Urothelium cell line (cell line): ENCODE results near the gene TRPC4.
A peak's percentile ranks its signal among the peaks of the same experiment; 100 is the strongest.

Experiments
- DNase-seq: peaks from one replicate; pipeline ENCODE4 v3.0.0; 2011; ENCODE audit warnings: low spot score, mixed read lengths
- FAIRE-seq: peaks from 2 replicates; lab custom pipeline; 2011; peaks lifted over from hg19 to GRCh38; lab: Jason Lieb, UNC

TRPC4 gene

GRCh38 chr13:37736045-37736444, 133.5 kb downstream of the TRPC4 start:
- no peak for DNase-seq
- FAIRE-seq: no peak

GRCh38 chr13:37735293-37735692, 134.3 kb downstream of the TRPC4 start:
- FAIRE-seq (no peak), DNase-seq (no peak)

- FAIRE-seq (no peak), DNase-seq (no peak)
Measured at GRCh38 chr13:37729876-37730275, 139.7 kb downstream of the TRPC4 start.

- FAIRE-seq (no peak), DNase-seq (no peak)
Measured at GRCh38 chr13:37716420-37717195, 153.0 kb downstream of the TRPC4 start.

GRCh38 chr13:37715606-37716015, 154.0 kb downstream of the TRPC4 start:
- no peak for DNase-seq
- FAIRE-seq: no peak

- no peak for DNase-seq
- FAIRE-seq: no peak
Measured at GRCh38 chr13:37709318-37709717, 160.3 kb downstream of the TRPC4 start.

GRCh38 chr13:37707739-37708500, 161.7 kb downstream of the TRPC4 start:
- no peak for DNase-seq
- FAIRE-seq: no peak

- DNase-seq (no peak), FAIRE-seq (no peak)
Measured at GRCh38 chr13:37706041-37706440, 163.5 kb downstream of the TRPC4 start.

- FAIRE-seq: no peak
- DNase-seq: peak; percentile 8
Measured at GRCh38 chr13:37701972-37702371, 167.6 kb downstream of the TRPC4 start.

- FAIRE-seq (no peak), DNase-seq (no peak)
Measured at GRCh38 chr13:37701306-37701705, 168.3 kb downstream of the TRPC4 start.

GRCh38 chr13:37700887-37701286, 168.7 kb downstream of the TRPC4 start:
- FAIRE-seq: no peak
- DNase-seq: no peak

- FAIRE-seq: no peak
- no peak for DNase-seq
Measured at GRCh38 chr13:37695200-37695599, 174.4 kb downstream of the TRPC4 start.

GRCh38 chr13:37690361-37690760, 179.2 kb downstream of the TRPC4 start:
- no peak for DNase-seq
- no peak for FAIRE-seq

GRCh38 chr13:37686501-37686900, 183.1 kb downstream of the TRPC4 start:
- FAIRE-seq: no peak
- no peak for DNase-seq

GRCh38 chr13:37685206-37685605, 184.4 kb downstream of the TRPC4 start:
- DNase-seq (no peak), FAIRE-seq (no peak)

- FAIRE-seq (no peak), DNase-seq (no peak)
Measured at GRCh38 chr13:37682496-37682895, 187.1 kb downstream of the TRPC4 start.

- FAIRE-seq (no peak), DNase-seq (no peak)
Measured at GRCh38 chr13:37681281-37682032, 188.1 kb downstream of the TRPC4 start.

- DNase-seq (no peak), FAIRE-seq (no peak)
Measured at GRCh38 chr13:37680137-37680536, 189.4 kb downstream of the TRPC4 start.

- FAIRE-seq: no peak
Measured at GRCh38 chr13:37679043-37679442, 190.5 kb downstream of the TRPC4 start.

GRCh38 chr13:37669845-37670244, 199.7 kb downstream of the TRPC4 start:
- DNase-seq (no peak), FAIRE-seq (no peak)

More at GRCh38 chr13:37679043-37679442, 190.5 kb downstream of the TRPC4 start:
- DNase-seq: no peak

GRCh38 chr13:37667702-37668101, 201.9 kb downstream of the TRPC4 start:
- no peak for DNase-seq
- FAIRE-seq: no peak
